Measurements from ENCODE around the gene TXNDC5.
"Not testable (repeated sequence)": the region's sequence is repeated elsewhere in the genome, so short reads cannot be mapped to it uniquely, and the experiment has no call there.

TXNDC5 gene

GRCh38 chr6:7896465-7896987 lies 14.1 kb downstream of the TXNDC5 start:
- H3K4me3 ChIP-seq (ENCODE audit: low read length) = no peak overlapping the region
- no peak for TF ChIP-seq ZNF274 (IDR thresholded peaks at IDR 0.05; ENCODE audit: low read depth, low read length)

GRCh38 chr6:7895125-7895423 lies 15.5 kb downstream of the TXNDC5 start:
- TF ChIP-seq ZNF274 (IDR thresholded peaks at IDR 0.05; ENCODE audit: low read depth, low read length) = no peak
- no peak overlapping the region for H3K4me3 ChIP-seq (ENCODE audit: low read length)

- no peak for TF ChIP-seq ZNF274 (IDR thresholded peaks at IDR 0.05; ENCODE audit: low read depth, low read length)
- H3K4me3 ChIP-seq (ENCODE audit: low read length) = no peak overlapping the region
Measured at GRCh38 chr6:7894262-7895124, 16.1 kb downstream of the TXNDC5 start.

- no peak overlapping the region for H3K4me3 ChIP-seq (ENCODE audit: low read length)
- TF ChIP-seq ZNF274 (IDR thresholded peaks at IDR 0.05; ENCODE audit: low read depth, low read length) = no peak
Measured at GRCh38 chr6:7893342-7893741, 17.2 kb downstream of the TXNDC5 start.

GRCh38 chr6:7892367-7892766 lies 18.2 kb downstream of the TXNDC5 start:
- H3K4me3 ChIP-seq (ENCODE audit: low read length) = not testable (repeated sequence)

- TF ChIP-seq ZNF274 (IDR thresholded peaks at IDR 0.05; ENCODE audit: low read depth, low read length) = no peak
- no peak overlapping the region for H3K4me3 ChIP-seq (ENCODE audit: low read length)
Measured at GRCh38 chr6:7891078-7891872, 19.3 kb downstream of the TXNDC5 start.

GRCh38 chr6:7888587-7889357 lies 21.8 kb downstream of the TXNDC5 start:
- no peak overlapping the region for H3K4me3 ChIP-seq (ENCODE audit: low read length)
- no peak for TF ChIP-seq ZNF274 (IDR thresholded peaks at IDR 0.05; ENCODE audit: low read depth, low read length)

- no peak for TF ChIP-seq ZNF274 (IDR thresholded peaks at IDR 0.05; ENCODE audit: low read depth, low read length)
- H3K4me3 ChIP-seq (ENCODE audit: low read length) = no peak overlapping the region
Measured at GRCh38 chr6:7887278-7887991, 23.2 kb downstream of the TXNDC5 start.

- no peak for TF ChIP-seq ZNF274 (IDR thresholded peaks at IDR 0.05; ENCODE audit: low read depth, low read length)
- H3K4me3 ChIP-seq (ENCODE audit: low read length) = no peak overlapping the region
Measured at GRCh38 chr6:7886132-7886531, 24.5 kb downstream of the TXNDC5 start.

- no peak for TF ChIP-seq ZNF274 (IDR thresholded peaks at IDR 0.05; ENCODE audit: low read depth, low read length)
- H3K4me3 ChIP-seq (ENCODE audit: low read length) = no peak overlapping the region
Measured at GRCh38 chr6:7883381-7883780, 27.2 kb downstream of the TXNDC5 start.

GRCh38 chr6:7882505-7883257 lies 27.9 kb downstream of the TXNDC5 start:
- no peak overlapping the region for H3K4me3 ChIP-seq (ENCODE audit: low read length)
- TF ChIP-seq ZNF274 (IDR thresholded peaks at IDR 0.05; ENCODE audit: low read depth, low read length) = no peak

GRCh38 chr6:7881765-7882500 lies 28.7 kb downstream of the TXNDC5 start:
- TF ChIP-seq ZNF274 (IDR thresholded peaks at IDR 0.05; ENCODE audit: low read depth, low read length) = no peak
- H3K4me3 ChIP-seq (ENCODE audit: low read length) = no peak overlapping the region

Measured in GM08714 (cell line).